Liver (tissue), 9 donors: ENCODE data around the gene PLEKHA6. TPM values are rescaled to one million over a fixed set of nuclear protein-coding genes. Genes with fewer than 3 reads are reported as not detected.

Experiments used
- DNase-seq: peaks from one replicate; pipeline ENCODE4 v3.0.0-alpha.2; 2017; ENCODE audit warnings: low spot score
- H3K27ac ChIP-seq, 2 donors: one replicate each; pipeline ENCODE4 v1.7.0; 2013; ENCODE audit warnings: inconsistent platforms in 2 of 2, low read length in 2 of 2, control low read depth in 1 of 2, low read depth in 1 of 2, mild to moderate bottlenecking in 1 of 2
- H3K27me3 ChIP-seq, 4 donors: one replicate each; pipeline versions ENCODE4 v1.6.1 to v1.7.0; 2013; ENCODE audit warnings: low read length in 3 of 4, inconsistent platforms in 1 of 4, mild to moderate bottlenecking in 1 of 4, moderate library complexity in 1 of 4; ENCODE audit not compliant: control insufficient read depth in 4 of 4, insufficient read depth in 4 of 4
- H3K36me3 ChIP-seq, 4 donors: one replicate each; pipeline versions ENCODE4 v1.6.1 to v1.7.0; 2013; ENCODE audit warnings: low read length in 3 of 4, mild to moderate bottlenecking in 3 of 4, low read depth in 1 of 4, moderate library complexity in 1 of 4; ENCODE audit not compliant: control insufficient read depth in 4 of 4, insufficient read depth in 3 of 4
- H3K4me1 ChIP-seq, 4 donors: one replicate each; pipeline versions ENCODE4 v1.6.1 to v1.7.0; 2013; ENCODE audit warnings: low read length in 3 of 4, mild to moderate bottlenecking in 3 of 4, moderate library complexity in 1 of 4; ENCODE audit not compliant: control insufficient read depth in 4 of 4, insufficient read depth in 4 of 4
- H3K4me3 ChIP-seq, 3 donors: one replicate each; pipeline versions ENCODE4 v1.6.1 to v1.7.0; 2013; ENCODE audit warnings: low read length in 3 of 3, control low read depth in 1 of 3, low read depth in 1 of 3, mild to moderate bottlenecking in 1 of 3
- H3K9ac ChIP-seq, 2 donors: one replicate each; pipeline ENCODE4 v1.7.0; 2013; ENCODE audit warnings: low read length in 2 of 2, mild to moderate bottlenecking in 2 of 2, moderate library complexity in 2 of 2, control low read depth in 1 of 2, low read depth in 1 of 2
- H3K9me3 ChIP-seq, 4 donors: one replicate each; pipeline versions ENCODE4 v1.6.1 to v1.7.0; 2013; ENCODE audit warnings: low read length in 3 of 4; ENCODE audit not compliant: control insufficient read depth in 4 of 4
- EGR1 ChIP-seq, 2 donors: IDR thresholded peaks; 2 replicates each; pipeline ENCODE4 v1.6.1; 2016 to 2018; ENCODE audit warnings: antibody characterized with exemption in 2 of 2, low read depth in 2 of 2
- FOXA1 ChIP-seq: IDR thresholded peaks from 2 replicates; pipeline ENCODE4 v1.6.1; 2016; ENCODE audit warnings: antibody characterized with exemption
- FOXA2 ChIP-seq: IDR thresholded peaks from 2 replicates; pipeline ENCODE4 v1.6.1; 2016; ENCODE audit warnings: antibody characterized with exemption
- GABPA ChIP-seq, 2 donors: IDR thresholded peaks in 1 of 2; conservative IDR thresholded peaks in 1 of 2; 2 replicates each; pipeline ENCODE4 v1.6.1; 2016; ENCODE audit warnings: antibody characterized with exemption in 2 of 2, mild to moderate bottlenecking in 1 of 2, moderate library complexity in 1 of 2
- JUND ChIP-seq, 2 donors: IDR thresholded peaks; 2 replicates each; pipeline ENCODE4 v1.6.1; 2016; ENCODE audit warnings: antibody characterized with exemption in 2 of 2
- RAD21 ChIP-seq, 2 donors: IDR thresholded peaks; 2 replicates each; pipeline ENCODE4 v1.6.1; 2016; ENCODE audit warnings: antibody characterized with exemption in 2 of 2, mild to moderate bottlenecking in 2 of 2
- RXRA ChIP-seq, 2 donors: IDR thresholded peaks; 2 replicates each; pipeline ENCODE4 v1.6.1; 2017 to 2018; ENCODE audit warnings: antibody characterized with exemption in 2 of 2, mild to moderate bottlenecking in 1 of 2
- SP1 ChIP-seq: IDR thresholded peaks from 2 replicates; pipeline ENCODE4 v1.6.1; 2018; ENCODE audit warnings: antibody characterized with exemption, mild to moderate bottlenecking
- TAF1 ChIP-seq: conservative IDR thresholded peaks from 2 replicates; pipeline ENCODE4 v1.6.1; 2016; ENCODE audit warnings: antibody characterized with exemption, mild to moderate bottlenecking
- WGBS: extraction: QIAGEN DNeasy Blood & Tissue Kit; methylation state at CpG from one replicate; pipeline ENCODE4 v1.1.7; 2013; 5-methylcytosine and 5-hydroxymethylcytosine counted together
- polyA plus RNA-seq, 2 donors: library from polyadenylated mRNA; stranded (reverse) in 1 of 2; unstranded in 1 of 2; fragments of 200-250 nt in 1 of 2; fragments of >200 nt in 1 of 2; fragmentation: Nextera tagmentation in 1 of 2; extraction: Ambion mirVana in 1 of 2; gene quantifications; one replicate each; pipeline versions ENCODE4 v1.2.1 to v1.2.3, GENCODE V29; 2013 to 2015
- total RNA-seq, 2 donors: library from RNA; depleted of rRNA; stranded (reverse); fragments of >200 nt; gene quantifications; one replicate each; pipeline ENCODE4 v1.2.3, GENCODE V29; 2014
- TF ChIP-seq, protein P1 (sequence below): IDR thresholded peaks from 2 replicates; pipeline ENCODE4 v1.6.1; 2016; ENCODE audit warnings: antibody characterized with exemption, mild to moderate bottlenecking
- TF ChIP-seq, protein P2 (sequence below): fragments of 150-350 bp; IDR thresholded peaks from 2 replicates; pipeline ENCODE4 v1.5.1; 2017; ENCODE audit warnings: improper control_type of control experiment, low read depth, low read length; ENCODE audit not compliant: missing input control
- TF ChIP-seq, protein P3 (sequence below): IDR thresholded peaks from 2 replicates; pipeline ENCODE4 v1.6.1; 2016; ENCODE audit warnings: antibody characterized with exemption
- TF ChIP-seq, protein P4 (sequence below): IDR thresholded peaks from 2 replicates; pipeline ENCODE4 v1.6.1; 2016; ENCODE audit warnings: antibody characterized with exemption
- donor health status: healthy.
- donor health status: healthy.
- donor health status: healthy.
- donor health status: healthy.
- donor health status: healthy.

The PLEKHA6 gene
- total and polyA plus RNA-seq, 4 donors: 5.3 to 12.8 (median 7.6) TPM

DNA sequence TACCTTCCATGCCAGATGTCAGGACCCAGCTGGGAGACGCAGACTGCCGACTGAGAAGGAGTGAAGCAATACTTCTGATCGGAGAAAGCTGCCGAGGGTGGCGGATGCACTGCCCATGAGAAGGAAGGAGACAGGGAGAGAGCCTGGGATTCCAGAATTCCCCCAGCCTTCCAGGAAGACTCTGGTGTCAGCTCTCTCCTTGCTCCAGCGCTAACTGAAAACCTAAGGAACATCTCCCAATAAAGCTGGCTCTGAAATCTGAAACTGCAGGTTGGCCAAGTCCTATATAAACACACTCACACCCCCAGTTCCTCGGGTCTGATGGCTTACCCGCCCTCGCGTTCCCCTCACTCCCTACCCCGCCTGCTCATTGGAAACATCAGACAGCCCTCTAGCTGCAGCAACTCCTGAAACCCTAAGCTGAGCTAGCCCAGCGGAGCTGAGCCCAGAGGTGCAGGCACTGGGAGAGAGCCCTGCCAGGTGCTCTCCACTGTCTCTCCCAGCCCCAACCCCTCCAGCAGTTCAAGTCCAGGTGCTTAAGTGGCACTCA lies 52.3 kb downstream of the PLEKHA6 start:
- no peaks in the 10 kb centered on the region for H3K9me3 ChIP-seq
- WGBS: 29% methylated on average over 12 of the region's 12 CpGs
- DNase-seq: no peak
- TF ChIP-seq RAD21 (IDR thresholded peaks at IDR 0.05) (peak; percentile 60 to 63), EGR1 (IDR thresholded peaks at IDR 0.05; ENCODE audit: low read depth in 2 of 2) (no peak)
- no peaks in the 10 kb centered on the region for H3K27me3 ChIP-seq
- H3K36me3 ChIP-seq: no peaks in the 10 kb centered on the region
- peak overlapping the region in 1 of 3 donors; percentile 6 for H3K4me3 ChIP-seq
- H3K9ac ChIP-seq: peak overlapping the region in 1 of 2 donors; percentile 33
- H3K27ac ChIP-seq: peak overlapping the region in 1 of 2 donors; percentile 15
- H3K4me1 ChIP-seq: peaks cover 2 to 17% (median 15%) of the 10 kb centered on the region in 4 donors

DNA sequence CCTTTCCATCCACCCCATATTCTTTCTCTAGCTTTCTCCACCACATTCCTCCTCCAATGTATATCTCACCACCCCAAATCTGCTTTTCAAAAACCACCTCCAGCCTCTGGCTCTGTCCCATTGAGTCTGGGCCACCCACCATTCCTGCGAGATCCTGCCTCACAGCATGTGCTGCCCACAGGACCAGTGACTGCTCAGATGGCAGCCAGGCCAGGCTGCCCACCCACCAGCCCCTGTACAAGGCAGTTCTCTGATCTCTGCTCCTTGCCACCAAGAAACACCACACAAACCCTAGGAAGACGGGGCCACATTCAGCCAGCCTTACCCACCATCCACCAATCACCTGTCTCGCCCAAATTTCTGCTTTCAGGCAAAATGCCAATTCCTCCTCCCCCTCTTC lies 53.7 kb downstream of the PLEKHA6 start:
- no peak overlapping the region for H3K4me3 ChIP-seq
- no peak for DNase-seq
- H3K36me3 ChIP-seq: no peaks in the 10 kb centered on the region
- H3K27ac ChIP-seq: no peak overlapping the region
- WGBS: 99% methylated on average over 3 of the region's 3 CpGs
- peaks cover 2 to 17% (median 15%) of the 10 kb centered on the region in 4 donors for H3K4me1 ChIP-seq
- TF ChIP-seq, protein P1, sequence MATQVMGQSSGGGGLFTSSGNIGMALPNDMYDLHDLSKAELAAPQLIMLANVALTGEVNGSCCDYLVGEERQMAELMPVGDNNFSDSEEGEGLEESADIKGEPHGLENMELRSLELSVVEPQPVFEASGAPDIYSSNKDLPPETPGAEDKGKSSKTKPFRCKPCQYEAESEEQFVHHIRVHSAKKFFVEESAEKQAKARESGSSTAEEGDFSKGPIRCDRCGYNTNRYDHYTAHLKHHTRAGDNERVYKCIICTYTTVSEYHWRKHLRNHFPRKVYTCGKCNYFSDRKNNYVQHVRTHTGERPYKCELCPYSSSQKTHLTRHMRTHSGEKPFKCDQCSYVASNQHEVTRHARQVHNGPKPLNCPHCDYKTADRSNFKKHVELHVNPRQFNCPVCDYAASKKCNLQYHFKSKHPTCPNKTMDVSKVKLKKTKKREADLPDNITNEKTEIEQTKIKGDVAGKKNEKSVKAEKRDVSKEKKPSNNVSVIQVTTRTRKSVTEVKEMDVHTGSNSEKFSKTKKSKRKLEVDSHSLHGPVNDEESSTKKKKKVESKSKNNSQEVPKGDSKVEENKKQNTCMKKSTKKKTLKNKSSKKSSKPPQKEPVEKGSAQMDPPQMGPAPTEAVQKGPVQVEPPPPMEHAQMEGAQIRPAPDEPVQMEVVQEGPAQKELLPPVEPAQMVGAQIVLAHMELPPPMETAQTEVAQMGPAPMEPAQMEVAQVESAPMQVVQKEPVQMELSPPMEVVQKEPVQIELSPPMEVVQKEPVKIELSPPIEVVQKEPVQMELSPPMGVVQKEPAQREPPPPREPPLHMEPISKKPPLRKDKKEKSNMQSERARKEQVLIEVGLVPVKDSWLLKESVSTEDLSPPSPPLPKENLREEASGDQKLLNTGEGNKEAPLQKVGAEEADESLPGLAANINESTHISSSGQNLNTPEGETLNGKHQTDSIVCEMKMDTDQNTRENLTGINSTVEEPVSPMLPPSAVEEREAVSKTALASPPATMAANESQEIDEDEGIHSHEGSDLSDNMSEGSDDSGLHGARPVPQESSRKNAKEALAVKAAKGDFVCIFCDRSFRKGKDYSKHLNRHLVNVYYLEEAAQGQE: no peak
- TF ChIP-seq, protein P2, sequence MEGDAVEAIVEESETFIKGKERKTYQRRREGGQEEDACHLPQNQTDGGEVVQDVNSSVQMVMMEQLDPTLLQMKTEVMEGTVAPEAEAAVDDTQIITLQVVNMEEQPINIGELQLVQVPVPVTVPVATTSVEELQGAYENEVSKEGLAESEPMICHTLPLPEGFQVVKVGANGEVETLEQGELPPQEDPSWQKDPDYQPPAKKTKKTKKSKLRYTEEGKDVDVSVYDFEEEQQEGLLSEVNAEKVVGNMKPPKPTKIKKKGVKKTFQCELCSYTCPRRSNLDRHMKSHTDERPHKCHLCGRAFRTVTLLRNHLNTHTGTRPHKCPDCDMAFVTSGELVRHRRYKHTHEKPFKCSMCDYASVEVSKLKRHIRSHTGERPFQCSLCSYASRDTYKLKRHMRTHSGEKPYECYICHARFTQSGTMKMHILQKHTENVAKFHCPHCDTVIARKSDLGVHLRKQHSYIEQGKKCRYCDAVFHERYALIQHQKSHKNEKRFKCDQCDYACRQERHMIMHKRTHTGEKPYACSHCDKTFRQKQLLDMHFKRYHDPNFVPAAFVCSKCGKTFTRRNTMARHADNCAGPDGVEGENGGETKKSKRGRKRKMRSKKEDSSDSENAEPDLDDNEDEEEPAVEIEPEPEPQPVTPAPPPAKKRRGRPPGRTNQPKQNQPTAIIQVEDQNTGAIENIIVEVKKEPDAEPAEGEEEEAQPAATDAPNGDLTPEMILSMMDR: no peak
- TF ChIP-seq SP1 (no peak), JUND (IDR thresholded peaks at IDR 0.05) (no peak), RAD21 (IDR thresholded peaks at IDR 0.05) (no peak)
- TF ChIP-seq, protein P3, sequence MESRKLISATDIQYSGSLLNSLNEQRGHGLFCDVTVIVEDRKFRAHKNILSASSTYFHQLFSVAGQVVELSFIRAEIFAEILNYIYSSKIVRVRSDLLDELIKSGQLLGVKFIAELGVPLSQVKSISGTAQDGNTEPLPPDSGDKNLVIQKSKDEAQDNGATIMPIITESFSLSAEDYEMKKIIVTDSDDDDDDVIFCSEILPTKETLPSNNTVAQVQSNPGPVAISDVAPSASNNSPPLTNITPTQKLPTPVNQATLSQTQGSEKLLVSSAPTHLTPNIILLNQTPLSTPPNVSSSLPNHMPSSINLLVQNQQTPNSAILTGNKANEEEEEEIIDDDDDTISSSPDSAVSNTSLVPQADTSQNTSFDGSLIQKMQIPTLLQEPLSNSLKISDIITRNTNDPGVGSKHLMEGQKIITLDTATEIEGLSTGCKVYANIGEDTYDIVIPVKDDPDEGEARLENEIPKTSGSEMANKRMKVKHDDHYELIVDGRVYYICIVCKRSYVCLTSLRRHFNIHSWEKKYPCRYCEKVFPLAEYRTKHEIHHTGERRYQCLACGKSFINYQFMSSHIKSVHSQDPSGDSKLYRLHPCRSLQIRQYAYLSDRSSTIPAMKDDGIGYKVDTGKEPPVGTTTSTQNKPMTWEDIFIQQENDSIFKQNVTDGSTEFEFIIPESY: no peak
- H3K9ac ChIP-seq: no peak overlapping the region
- H3K9me3 ChIP-seq: no peaks in the 10 kb centered on the region
- H3K27me3 ChIP-seq: no peaks in the 10 kb centered on the region

GRCh38 chr1:204304067-204304466 lies 55.7 kb downstream of the PLEKHA6 start:
- no peak for DNase-seq
- Histone ChIP-seq H3K4me1 (peaks cover 2 to 17% (median 15%) of the 10 kb centered on the region in 4 donors), H3K4me3 (no peak overlapping the region), H3K36me3 (no peaks in the 10 kb centered on the region), H3K27ac (no peak overlapping the region), H3K27me3 (no peaks in the 10 kb centered on the region), H3K9me3 (no peaks in the 10 kb centered on the region), H3K9ac (no peak overlapping the region)
- TF ChIP-seq RAD21 (IDR thresholded peaks at IDR 0.05): no peak
- no peak for TF ChIP-seq GABPA (IDR thresholded peaks at IDR 0.05 in 1 of 2, conservative IDR thresholded peaks at IDR 0.05 in 1 of 2)
- no peak for TF ChIP-seq FOXA2
- TF ChIP-seq, protein P4, sequence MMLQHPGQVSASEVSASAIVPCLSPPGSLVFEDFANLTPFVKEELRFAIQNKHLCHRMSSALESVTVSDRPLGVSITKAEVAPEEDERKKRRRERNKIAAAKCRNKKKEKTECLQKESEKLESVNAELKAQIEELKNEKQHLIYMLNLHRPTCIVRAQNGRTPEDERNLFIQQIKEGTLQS: no peak
- TF ChIP-seq TAF1: no peak
- no peak for TF ChIP-seq FOXA1
- TF ChIP-seq RXRA (IDR thresholded peaks at IDR 0.05): no peak
- 82% methylated on average over 4 of the region's 4 CpGs for WGBS
